Activated naive CD8-positive, alpha-beta T cell treated with anti-CD3 and anti-CD28 coated beads for 36 hours (primary cell): ENCODE data around the gene KLF3. TPM values are rescaled to one million over a fixed set of nuclear protein-coding genes. Genes with fewer than 3 reads are reported as not detected.
A peak's percentile ranks its signal among the peaks of the same experiment; 100 is the strongest.
"Not testable (repeated sequence)": the region's sequence is repeated elsewhere in the genome, so short reads cannot be mapped to it uniquely, and the experiment has no call there.

Experiments
- DNase-seq: peaks from one replicate; pipeline ENCODE4 v3.0.0; 2021
- H3K27ac Mint-ChIP-seq: one replicate; pipeline ENCODE4 v1.8.0; 2022; ENCODE audit warnings: mild to moderate bottlenecking, moderate library complexity, mixed read lengths
- H3K27me3 Mint-ChIP-seq: one replicate; pipeline ENCODE4 v1.8.0; 2022; ENCODE audit warnings: mild to moderate bottlenecking, mixed read lengths
- H3K36me3 Mint-ChIP-seq: one replicate; pipeline ENCODE4 v1.8.0; 2021; ENCODE audit warnings: mild to moderate bottlenecking, mixed read lengths
- H3K4me1 Mint-ChIP-seq: one replicate; pipeline ENCODE4 v1.8.0; 2021; ENCODE audit warnings: mixed read lengths
- H3K4me3 Mint-ChIP-seq: one replicate; pipeline ENCODE4 v1.8.0; 2022; ENCODE audit warnings: mild to moderate bottlenecking, moderate library complexity, mixed read lengths
- H3K9me3 Mint-ChIP-seq: one replicate; pipeline ENCODE4 v1.8.0; 2022; ENCODE audit warnings: mixed read lengths
- total RNA-seq, 2 experiments: library from RNA; stranded (reverse); gene quantifications; one replicate each; pipeline ENCODE4 v1.2.3, GENCODE V29; 2021

KLF3 gene
- total RNA-seq: 10 to 100 TPM; 10.0 to 10.4 TPM

DNA sequence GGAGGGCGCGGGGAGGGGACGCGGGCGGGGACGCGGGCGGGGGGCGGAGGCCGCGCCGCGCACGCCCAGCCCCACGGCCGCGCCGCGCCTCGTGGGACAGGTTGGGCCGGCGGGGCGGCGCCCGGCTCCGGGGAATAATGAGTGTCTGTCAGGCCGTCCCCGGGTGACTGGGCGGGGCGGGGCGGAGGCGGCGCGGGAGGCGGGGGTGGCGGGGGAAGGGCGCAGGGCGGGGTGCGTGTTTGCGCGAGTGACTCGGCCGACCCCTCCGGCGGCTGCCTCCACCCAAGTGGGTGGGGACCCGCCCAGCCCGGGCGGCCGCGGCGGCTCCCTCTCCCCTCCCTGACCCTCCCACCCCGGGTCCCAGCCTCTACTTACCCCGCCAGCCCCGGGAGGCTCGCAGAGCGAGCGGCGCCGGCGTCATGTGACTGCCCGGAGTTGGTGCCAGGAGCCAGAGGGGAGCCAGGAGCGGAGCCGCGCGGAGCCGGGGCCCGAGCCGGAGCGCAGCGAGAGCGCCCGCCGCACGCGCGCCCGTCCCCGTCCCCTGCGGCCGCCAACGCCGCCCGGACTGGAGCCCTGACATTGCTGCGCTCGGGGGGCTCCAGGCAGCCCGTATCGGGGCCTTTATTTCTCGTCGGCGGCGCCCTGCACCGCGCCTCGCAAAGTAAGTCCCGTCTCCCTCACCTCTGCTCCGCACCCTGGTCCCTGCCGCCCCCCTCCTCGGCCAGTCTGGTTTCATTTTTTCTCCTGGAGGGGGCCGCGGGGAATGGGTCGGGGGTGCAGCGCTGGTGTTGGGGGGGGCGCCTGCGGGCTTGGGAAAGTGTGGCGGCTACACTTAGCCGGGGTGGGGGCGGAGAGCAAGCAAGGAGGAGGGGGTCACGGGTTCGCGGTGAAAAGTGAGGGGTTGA is at the start of gene KLF3:
KLF3 (plus strand) TSS at position 399 of the 905 bp plus-strand sequence. CDS start 16,427 bp downstream, outside the sequence.
- peak; percentile 82 for DNase-seq

DNA sequence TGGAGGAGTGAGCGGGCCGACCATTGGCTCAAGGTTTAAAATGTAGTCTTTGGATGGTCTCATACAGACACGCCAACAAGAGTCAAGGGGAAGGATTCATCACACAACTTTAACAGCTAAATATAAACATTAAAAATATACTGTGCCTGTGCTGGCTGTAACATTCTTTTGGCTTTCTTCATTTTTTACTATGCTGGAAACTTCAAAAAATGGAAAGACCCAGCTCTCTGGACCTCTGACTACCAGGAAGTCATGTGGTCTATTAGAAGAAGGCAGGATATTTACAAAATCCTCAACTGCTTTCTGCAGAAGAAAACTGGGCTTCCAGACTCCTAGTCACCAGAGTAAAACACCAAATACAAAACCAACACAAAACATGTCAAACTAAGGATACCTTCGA is 49.8 kb upstream of the KLF3 start:
- H3K4me3 Mint-ChIP-seq: no peak overlapping the region
- peak overlapping the region; percentile 22 for H3K27ac Mint-ChIP-seq
- peaks cover 1% of the 10 kb centered on the region for H3K9me3 Mint-ChIP-seq

More for the DNA sequence above, at the start of gene KLF3:
- Mint-ChIP-seq H3K27me3 (no peaks in the 10 kb centered on the region), H3K27ac (peak within 1 kb of the TSS; percentile 92), H3K36me3 (peaks cover 11% of the 10 kb centered on the region), H3K4me1 (peaks cover 62% of the 10 kb centered on the region), H3K9me3 (peaks cover 6% of the 10 kb centered on the region), H3K4me3 (peak within 1 kb of the TSS; percentile 82)

DNA sequence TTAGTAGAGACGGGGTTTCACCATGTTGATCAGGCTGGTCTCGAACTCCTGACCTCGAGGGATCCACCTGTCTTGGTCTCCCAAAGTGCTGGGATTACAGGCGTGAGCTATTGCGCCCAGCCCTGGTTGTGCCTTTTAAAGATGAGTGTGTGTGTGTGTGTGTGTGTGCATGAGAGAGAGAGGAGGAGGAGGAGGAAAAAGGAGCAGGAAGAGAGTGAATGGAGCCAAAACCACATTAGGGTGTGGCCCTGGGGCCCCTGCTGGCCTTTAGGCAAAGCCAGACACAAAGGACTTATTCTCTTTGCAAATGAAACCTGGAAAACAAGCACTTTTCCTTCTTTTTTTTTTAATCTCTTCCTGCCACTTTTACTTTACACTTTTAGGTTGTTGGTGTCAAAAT is 48.2 kb upstream of the KLF3 start:
- peaks cover 4% of the 10 kb centered on the region for H3K36me3 Mint-ChIP-seq
- no peak overlapping the region for H3K4me3 Mint-ChIP-seq
- H3K27ac Mint-ChIP-seq: no peak overlapping the region
- peaks cover 1% of the 10 kb centered on the region for H3K9me3 Mint-ChIP-seq
- no peak for DNase-seq
- peaks cover 16% of the 10 kb centered on the region for H3K4me1 Mint-ChIP-seq
- H3K27me3 Mint-ChIP-seq: no peaks in the 10 kb centered on the region

More for the DNA sequence above, 49.8 kb upstream of the KLF3 start:
- Mint-ChIP-seq H3K4me1 (peaks cover 20% of the 10 kb centered on the region), H3K27me3 (no peaks in the 10 kb centered on the region), H3K36me3 (peaks cover 1% of the 10 kb centered on the region)
- no peak for DNase-seq

DNA sequence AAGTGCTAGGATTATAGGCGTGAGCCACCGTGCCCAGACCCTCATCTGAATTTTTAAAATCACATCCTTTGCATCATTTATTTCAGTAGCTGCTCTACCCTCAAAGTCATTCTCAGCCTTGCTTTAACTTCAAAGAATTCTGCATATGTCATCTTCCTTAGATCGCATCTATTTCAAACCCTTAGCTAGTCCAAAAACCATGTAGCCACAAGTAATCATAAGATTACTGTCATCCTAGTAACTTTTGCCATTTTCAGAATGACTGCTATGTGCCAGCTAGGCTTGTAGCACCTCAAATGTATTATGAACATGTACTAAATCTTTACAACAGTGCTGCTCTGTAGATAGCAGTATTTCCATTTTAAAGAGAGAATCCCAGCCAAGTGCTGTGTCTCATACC is 45.5 kb upstream of the KLF3 start:
- no peaks in the 10 kb centered on the region for H3K27me3 Mint-ChIP-seq
- no peak overlapping the region for H3K4me3 Mint-ChIP-seq
- peaks cover 1% of the 10 kb centered on the region for H3K9me3 Mint-ChIP-seq
- H3K27ac Mint-ChIP-seq: no peak overlapping the region
- H3K36me3 Mint-ChIP-seq: peaks cover 4% of the 10 kb centered on the region
- no peak for DNase-seq
- H3K4me1 Mint-ChIP-seq: peaks cover 16% of the 10 kb centered on the region

DNA sequence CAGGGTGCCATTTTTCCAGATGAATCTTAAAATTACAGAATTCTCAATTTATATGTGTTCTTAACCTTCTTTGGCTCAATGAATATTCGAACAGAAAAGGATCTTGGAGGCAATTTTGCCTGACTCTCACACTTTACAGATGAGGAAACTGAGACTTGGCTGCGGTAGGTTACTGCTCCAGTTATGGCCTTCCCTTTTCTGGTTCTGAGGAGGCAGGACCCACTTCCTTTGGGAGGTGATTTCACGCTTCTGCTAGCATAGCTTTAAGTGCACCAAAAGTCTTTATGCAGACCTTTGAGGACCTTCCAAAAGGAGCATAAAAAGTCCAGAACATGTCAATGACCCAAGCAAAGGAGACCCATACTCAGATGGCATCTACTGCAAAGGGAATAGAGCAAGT is 44.7 kb upstream of the KLF3 start:
- Mint-ChIP-seq H3K9me3 (peaks cover 1% of the 10 kb centered on the region), H3K27ac (no peak overlapping the region), H3K36me3 (peaks cover 4% of the 10 kb centered on the region), H3K27me3 (no peaks in the 10 kb centered on the region), H3K4me1 (peaks cover 8% of the 10 kb centered on the region), H3K4me3 (no peak overlapping the region)
- no peak for DNase-seq

DNA sequence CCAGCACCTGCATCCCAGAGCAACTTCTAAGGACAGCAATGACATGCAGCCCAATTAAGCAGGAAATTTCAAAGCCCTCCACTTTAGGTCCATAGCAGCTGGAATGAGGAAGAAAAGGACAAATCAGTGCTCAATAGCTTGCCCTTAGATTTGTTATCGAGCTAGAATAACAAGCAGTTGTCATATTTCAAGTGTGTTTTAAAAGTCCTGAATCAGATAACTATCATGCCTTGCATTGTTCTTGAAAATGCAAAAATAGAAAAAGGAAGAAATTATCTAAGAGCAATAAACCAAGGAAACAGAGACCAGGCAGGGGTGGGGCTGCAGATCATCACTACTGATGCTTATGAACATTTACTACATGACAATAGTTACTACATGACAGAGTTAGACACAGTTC is 43.9 kb upstream of the KLF3 start:
- Mint-ChIP-seq H3K27ac (no peak overlapping the region), H3K27me3 (no peaks in the 10 kb centered on the region), H3K36me3 (peaks cover 4% of the 10 kb centered on the region), H3K4me3 (no peak overlapping the region), H3K4me1 (peaks cover 9% of the 10 kb centered on the region), H3K9me3 (peaks cover 1% of the 10 kb centered on the region)
- no peak for DNase-seq

DNA sequence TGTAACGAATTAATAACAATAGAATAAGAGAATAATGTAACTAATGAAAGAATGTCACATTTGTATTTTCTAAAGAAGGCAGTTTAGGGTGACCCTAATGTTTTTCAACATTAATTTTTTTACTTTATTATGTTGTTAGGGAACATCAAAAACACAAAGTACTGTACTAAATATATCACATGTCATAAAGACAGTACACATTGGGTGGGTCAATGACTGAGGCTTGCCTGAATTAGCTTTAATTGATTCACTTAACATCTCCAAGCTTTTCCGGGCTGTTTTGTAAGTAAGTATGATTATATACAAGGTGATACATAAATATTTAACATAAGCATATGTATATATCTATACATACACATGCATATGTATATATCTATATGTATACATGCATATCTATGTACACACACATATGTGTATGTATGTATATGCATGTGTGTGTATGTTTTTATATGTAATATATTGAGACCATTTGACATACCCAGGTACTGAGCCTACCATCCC is 43.4 kb upstream of the KLF3 start:
- H3K27me3 Mint-ChIP-seq: no peaks in the 10 kb centered on the region
- peaks cover 12% of the 10 kb centered on the region for H3K4me1 Mint-ChIP-seq
- H3K27ac Mint-ChIP-seq: no peak overlapping the region
- H3K4me3 Mint-ChIP-seq: no peak overlapping the region
- peaks cover 4% of the 10 kb centered on the region for H3K36me3 Mint-ChIP-seq
- peaks cover 1% of the 10 kb centered on the region for H3K9me3 Mint-ChIP-seq
- no peak for DNase-seq

DNA sequence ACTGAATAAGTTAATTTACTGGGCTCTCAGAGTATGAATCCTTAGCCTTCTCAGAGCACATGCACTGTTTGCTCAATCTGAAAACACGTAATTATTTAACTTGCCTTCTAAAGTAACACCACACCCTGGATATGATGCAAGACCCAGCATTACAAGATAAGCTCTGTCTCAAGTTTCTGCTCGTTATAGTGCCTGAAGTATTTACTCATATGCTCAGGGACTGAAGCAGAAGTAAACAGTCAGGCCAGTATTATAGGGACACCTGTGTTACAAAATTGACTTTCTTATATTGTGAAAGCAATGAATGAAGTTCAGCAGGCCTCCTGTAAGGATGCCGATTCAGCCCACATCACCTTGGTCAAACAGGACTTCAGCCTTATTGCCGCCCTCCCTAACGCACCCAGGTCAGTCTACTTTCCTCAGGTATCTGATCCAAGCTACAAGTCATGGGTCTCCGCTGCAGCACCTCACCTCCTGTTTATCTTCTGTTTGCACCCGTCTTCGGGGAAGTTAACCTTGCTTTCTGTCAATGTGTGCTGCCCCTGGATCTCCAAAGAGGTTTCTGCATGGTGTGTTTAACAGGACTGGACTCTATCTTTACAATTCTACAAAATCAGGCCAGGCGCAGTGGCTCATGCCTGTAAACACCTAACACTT is 42.8 kb upstream of the KLF3 start:
- DNase-seq: no peak
- no peaks in the 10 kb centered on the region for H3K27me3 Mint-ChIP-seq
- peaks cover 4% of the 10 kb centered on the region for H3K36me3 Mint-ChIP-seq
- H3K27ac Mint-ChIP-seq: no peak overlapping the region
- H3K9me3 Mint-ChIP-seq: peaks cover 1% of the 10 kb centered on the region
- H3K4me1 Mint-ChIP-seq: peaks cover 17% of the 10 kb centered on the region
- no peak overlapping the region for H3K4me3 Mint-ChIP-seq

DNA sequence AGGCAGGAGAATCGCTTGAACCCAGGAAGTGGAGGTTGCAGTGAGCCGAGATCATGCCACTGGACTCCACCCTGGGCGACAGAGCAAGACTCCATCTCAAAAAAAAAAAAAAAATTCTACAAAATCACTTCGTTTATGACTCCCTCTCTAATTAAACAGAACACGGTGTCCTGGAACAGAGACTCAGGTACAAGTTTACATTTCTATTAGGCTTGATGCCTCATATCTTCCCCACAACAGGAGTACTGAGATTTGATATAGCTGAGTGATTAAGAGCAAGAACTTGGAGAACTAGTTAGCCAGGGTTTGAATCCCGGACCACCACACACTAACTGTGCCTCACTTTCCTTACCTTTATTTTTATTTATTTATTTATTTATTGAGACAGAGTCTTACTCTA is 42.2 kb upstream of the KLF3 start:
- Mint-ChIP-seq H3K27ac (no peak overlapping the region), H3K9me3 (peaks cover 1% of the 10 kb centered on the region), H3K4me3 (no peak overlapping the region), H3K36me3 (peaks cover 4% of the 10 kb centered on the region), H3K27me3 (no peaks in the 10 kb centered on the region), H3K4me1 (peaks cover 17% of the 10 kb centered on the region)
- DNase-seq: no peak

DNA sequence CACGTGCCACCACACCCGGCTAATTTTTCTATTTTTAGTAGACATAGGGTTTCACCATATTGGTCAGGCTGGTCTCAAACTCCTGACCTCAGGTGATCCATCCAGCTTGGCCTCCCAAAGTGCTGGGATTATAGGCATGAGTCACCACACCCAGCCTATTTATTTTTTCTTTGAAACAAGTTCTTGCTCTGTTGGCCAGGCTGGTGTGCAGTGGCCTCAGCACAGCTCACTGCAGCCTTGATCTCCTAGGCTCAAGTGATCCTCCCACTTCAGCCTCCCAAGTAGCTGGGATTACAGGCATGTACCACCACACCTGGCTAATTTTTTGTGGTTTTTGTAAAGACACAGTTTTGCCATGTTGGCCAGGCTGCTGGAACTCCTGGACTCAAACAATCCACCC is 41.7 kb upstream of the KLF3 start:
- H3K4me3 Mint-ChIP-seq, DNase-seq, H3K9me3 Mint-ChIP-seq, H3K27me3 Mint-ChIP-seq, H3K27ac Mint-ChIP-seq, H3K36me3 Mint-ChIP-seq: not testable (repeated sequence)
- H3K4me1 Mint-ChIP-seq: peaks cover 17% of the 10 kb centered on the region

DNA sequence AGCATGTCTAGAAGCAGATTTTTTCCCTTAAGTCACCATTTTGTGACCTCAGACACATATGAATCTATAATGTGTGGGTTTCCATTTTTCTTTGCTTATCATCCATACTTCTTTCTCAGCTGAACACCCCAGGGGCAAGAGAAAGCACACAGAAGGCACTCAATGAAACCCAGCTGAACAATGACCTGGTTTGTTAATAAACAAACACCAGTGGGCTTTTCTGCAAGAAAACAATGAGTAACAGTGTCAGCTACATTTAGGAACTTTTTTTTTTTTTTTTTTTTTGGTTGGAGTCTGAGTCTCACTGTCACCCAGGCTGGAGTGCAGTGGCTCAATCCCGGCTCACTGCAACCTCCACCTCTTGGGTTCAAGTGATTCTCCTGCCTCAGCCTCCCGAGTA is 40.7 kb upstream of the KLF3 start:
- Mint-ChIP-seq H3K27ac (no peak overlapping the region), H3K36me3 (peaks cover 4% of the 10 kb centered on the region), H3K4me1 (peaks cover 17% of the 10 kb centered on the region), H3K27me3 (no peaks in the 10 kb centered on the region), H3K9me3 (peaks cover 1% of the 10 kb centered on the region), H3K4me3 (no peak overlapping the region)
- DNase-seq: no peak

DNA sequence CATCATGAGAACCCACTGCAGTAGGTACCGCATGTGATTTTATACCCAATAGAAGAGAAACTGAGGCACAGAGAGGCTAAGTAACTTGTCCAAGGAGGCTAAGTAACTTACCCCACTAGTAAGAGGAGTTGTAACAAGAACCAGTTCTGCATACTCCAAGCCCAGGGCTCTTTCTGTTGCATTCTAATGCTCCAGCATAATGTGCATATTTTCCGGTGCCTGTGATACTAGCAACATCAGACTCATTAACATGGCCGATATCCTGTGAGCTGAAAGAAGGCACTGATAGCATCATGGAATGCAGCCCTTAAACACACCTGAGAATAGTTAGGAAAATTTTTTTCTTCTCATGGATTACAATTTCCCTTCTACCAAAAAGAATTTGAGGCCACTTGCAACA is 39.7 kb upstream of the KLF3 start:
- H3K4me3 Mint-ChIP-seq: no peak overlapping the region
- H3K27ac Mint-ChIP-seq: no peak overlapping the region
- H3K4me1 Mint-ChIP-seq: peaks cover 13% of the 10 kb centered on the region
- DNase-seq: no peak
- H3K9me3 Mint-ChIP-seq: no peaks in the 10 kb centered on the region
- no peaks in the 10 kb centered on the region for H3K27me3 Mint-ChIP-seq
- H3K36me3 Mint-ChIP-seq: peaks cover 1% of the 10 kb centered on the region

DNA sequence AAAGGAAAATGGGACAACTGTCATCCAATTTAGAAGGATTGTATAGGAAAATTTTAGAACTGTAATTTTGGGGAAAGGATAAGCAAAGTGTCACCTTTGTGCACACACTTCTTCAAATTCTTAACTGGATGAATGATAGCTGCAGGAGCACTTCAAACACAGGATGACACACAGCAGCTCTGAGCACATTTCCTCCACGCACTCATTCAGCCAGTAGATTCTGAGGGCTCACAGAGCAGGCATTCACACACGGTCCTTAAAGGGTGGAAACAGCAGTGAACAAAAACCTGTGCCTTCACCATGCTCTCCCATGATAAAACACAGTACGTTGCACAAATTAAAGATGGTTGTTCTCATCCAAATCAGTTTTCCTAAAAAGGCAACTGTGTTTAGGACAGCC is 38.5 kb upstream of the KLF3 start:
- Mint-ChIP-seq H3K27ac (no peak overlapping the region), H3K9me3 (peaks cover 1% of the 10 kb centered on the region), H3K36me3 (no peaks in the 10 kb centered on the region), H3K4me1 (peaks cover 13% of the 10 kb centered on the region), H3K27me3 (no peaks in the 10 kb centered on the region), H3K4me3 (no peak overlapping the region)
- DNase-seq: no peak

DNA sequence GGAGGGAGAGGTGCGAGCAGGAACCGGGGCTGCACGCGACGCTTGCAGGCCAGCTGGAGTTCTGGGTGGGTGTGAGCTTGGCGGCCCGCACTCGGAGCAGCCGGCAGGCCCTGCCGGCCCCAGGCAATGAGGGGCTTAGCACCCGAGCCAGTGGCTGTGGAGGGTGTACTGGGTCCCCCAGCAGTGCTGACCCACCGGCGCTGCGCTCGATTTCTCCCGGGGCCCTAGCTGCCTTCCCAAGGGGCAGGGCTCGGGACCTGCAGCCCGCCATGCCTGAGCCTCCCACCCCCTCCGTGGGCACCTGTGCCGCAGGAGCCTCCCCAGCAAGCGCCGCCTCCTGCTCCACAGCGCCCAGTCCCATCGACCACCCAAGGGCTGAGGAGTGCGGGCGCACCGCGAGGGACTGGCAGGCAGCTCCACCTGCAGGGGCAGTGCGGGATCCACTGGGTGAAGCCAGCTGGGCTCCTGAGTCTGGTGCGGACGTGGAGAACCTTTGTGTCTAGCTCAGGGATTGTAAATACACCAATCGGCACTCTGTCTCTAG is 37.0 kb upstream of the KLF3 start:
- H3K4me3 Mint-ChIP-seq, DNase-seq, H3K36me3 Mint-ChIP-seq, H3K9me3 Mint-ChIP-seq, H3K27ac Mint-ChIP-seq, H3K27me3 Mint-ChIP-seq: not testable (repeated sequence)
- peaks cover 13% of the 10 kb centered on the region for H3K4me1 Mint-ChIP-seq

DNA sequence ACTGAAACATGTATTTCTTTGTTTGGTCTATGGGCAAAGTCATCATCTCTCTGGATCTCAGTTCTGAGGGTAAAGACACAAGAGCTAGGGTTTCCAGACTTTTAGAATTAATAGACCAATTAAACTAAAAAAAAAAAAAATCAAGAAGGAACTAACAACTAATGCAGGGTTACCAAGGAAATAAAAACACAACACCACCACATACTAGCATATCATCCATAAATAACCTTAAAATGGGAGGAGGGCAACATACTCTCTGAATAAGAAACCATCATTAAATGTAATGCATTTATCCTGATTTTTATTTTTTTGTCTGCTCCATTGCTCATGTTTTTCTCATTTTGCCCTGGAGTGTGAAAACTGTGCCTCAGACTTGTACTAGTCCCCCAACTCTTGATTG is 33.5 kb upstream of the KLF3 start:
- Mint-ChIP-seq H3K4me1 (peaks cover 9% of the 10 kb centered on the region), H3K27me3 (no peaks in the 10 kb centered on the region), H3K27ac (no peak overlapping the region), H3K9me3 (peaks cover 1% of the 10 kb centered on the region), H3K4me3 (no peak overlapping the region), H3K36me3 (no peaks in the 10 kb centered on the region)
- no peak for DNase-seq
